D341Med (cell line): ENCODE measurements around the gene LIF.

Source experiments
- DNase-seq: peaks from one replicate; pipeline ENCODE4 v3.0.0; 2012; ENCODE audit warnings: low spot score

LIF gene

DNA sequence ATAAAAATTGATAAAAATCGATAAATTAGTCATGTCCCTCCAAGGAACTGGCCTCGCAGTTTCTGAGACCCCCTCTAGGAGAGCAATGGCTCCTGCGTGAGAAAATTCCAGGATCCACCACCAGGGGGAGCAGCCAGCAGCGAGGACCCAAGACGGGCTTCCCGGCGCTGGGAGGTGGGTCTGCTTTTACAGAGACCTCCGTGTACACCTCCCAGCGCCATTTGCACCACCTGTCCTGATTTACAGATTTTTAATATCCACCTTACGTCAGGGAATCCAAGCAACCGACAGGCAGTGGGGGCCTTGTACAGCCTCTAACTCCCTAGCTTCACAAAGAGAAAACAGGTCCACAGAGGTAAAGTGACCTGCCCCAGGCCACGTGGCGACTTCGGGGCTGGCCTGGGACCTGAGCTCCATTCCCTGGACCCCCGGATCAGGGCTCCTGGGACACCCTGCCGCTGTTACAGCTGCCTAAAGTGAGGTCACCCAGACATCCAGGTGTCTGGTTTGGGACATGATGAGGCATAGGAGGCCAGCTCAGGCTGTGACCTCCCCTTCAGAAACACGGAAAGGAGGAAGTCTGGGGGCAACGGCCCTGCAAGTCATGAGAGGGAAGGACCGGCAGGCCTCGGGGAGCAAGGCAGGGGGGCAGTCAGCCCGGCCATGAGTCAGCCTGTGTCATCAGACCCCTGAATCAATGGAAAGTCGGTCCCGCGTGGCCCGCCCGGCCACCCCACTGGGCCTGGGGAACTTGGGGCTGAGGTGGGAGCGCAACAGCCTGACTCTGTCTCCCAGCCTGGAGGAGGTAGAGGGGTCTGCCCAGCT, 16.6 kb upstream of the LIF start:
- peak; percentile 88 for DNase-seq

DNA sequence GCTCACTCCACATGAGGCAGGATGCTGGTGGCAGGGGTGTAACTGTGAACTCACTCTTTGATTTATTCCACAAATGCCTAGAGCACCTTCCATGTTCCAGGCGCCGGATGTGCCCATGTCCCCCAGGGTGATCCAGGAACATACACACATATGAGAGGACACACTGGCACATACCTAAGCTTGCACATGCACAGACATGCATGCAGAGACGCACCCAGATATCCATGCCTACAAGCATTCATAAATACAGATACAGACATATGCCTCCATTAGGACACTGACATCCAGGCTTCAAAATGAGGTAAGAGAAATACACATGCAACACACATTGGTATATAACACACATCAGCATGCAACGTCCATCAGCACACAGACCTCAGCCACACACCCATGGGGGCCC, 15.6 kb upstream of the LIF start:
- no peak for DNase-seq

DNA sequence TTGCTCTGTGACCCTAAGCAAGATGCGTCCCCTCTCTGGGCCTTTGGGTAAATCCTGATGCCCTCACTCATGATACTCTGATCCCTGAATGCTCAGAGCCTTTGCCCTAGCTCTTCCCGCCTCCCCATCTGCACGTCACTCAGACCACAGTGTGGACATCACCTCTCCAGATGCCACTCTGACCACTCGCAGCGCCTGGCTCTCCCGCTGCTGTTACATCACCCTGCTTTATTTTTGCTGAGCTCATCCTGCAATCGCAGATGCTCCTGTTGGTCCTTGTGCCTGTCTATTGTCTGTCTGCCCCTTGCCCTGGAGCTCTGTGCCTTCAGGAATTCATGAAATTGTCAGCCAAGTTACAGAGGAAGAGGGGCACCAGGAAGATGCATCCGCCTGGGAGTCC, 14.6 kb upstream of the LIF start:
- DNase-seq: no peak

DNA sequence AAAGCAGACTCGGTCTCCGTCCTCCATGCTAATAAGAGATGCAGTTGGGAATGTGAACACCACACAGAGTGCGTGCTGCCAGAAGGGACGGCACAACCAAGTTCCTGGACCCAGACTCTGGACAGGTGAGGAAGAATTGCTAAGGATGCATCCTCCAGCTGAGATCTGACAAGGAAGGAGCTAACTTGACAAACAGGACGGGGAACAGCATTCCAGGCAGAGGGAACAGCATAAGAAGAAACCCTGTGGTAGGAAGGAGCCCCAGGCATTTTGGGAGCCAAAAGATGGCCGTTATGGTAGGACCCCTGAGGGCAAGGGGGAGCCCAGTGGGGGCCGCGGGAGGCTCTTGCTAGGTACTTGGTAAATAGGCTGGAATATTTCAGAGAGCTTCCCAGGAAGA, 14.1 kb upstream of the LIF start:
- DNase-seq: no peak

DNA sequence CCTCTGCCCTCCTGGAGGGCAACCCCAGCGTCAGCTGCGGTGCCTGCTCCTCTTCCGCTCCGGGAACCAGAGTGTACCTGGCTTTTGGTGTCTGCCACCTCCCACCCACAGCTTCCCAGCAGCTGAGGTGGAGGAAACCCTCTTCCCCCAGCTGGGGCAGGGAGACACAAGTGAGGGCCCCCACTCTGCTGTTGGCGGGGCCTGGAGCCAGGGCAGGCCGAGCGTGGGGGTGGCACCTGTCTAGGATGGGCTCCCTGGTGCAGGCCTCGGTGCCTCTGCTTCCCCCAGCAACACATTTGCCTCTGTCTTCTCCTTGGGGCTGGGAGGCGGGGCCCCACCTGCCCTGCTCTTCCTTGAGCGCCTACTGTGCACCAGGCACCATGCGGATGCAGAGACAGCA, 13.7 kb upstream of the LIF start:
- no peak for DNase-seq

DNA sequence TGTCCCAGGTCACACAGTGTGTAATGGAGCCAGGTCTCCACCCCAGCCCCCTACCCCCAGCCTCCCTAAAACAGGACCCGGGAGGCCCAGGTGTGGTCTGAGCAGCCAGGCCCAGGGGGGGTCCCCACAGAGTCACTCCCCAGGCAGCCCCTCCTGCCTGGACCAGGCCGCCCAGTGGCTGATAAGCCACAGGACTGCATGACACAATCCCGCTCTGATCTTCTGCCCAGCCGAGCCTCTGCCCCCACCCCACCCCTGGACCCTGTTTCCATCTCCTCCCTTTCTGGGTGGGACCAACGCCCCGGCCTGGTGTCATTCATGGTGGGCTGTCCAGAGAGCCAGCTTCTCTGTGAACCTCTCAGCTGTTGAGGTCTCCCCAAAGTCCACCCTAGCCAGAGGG, 7.8 kb upstream of the LIF start:
- DNase-seq: no peak

DNA sequence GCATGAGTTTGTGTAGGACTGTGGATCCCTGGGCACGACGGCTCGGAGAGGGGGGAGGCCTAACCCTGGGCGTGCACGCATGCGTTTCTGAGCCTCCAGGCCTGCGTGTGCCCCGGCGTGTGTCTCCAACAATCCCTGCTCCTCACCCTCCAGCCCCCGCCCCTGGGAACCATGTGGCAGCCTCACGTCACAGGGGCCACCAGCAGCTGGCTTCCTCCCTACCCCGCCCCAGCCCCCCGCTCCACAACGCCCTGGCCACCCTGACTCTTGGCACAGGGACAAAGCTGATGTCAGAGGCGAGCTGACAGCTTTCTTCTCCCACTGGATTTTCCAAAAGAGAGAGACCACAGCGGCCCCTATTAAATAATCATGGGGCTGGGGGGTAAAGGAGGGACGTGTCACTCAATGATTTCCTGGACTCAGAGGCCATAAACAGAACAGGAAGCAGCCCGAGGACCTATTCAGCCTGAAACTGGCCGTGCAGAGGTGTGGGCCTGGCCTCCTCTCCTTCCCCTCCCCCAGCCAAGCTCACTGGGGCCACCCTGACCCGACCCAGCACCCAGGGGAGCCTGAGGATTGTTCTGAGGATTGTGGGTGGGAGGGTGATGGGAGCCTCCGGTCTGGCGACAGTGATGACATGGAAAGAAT, 6.8 kb upstream of the LIF start:
- no peak for DNase-seq

DNA sequence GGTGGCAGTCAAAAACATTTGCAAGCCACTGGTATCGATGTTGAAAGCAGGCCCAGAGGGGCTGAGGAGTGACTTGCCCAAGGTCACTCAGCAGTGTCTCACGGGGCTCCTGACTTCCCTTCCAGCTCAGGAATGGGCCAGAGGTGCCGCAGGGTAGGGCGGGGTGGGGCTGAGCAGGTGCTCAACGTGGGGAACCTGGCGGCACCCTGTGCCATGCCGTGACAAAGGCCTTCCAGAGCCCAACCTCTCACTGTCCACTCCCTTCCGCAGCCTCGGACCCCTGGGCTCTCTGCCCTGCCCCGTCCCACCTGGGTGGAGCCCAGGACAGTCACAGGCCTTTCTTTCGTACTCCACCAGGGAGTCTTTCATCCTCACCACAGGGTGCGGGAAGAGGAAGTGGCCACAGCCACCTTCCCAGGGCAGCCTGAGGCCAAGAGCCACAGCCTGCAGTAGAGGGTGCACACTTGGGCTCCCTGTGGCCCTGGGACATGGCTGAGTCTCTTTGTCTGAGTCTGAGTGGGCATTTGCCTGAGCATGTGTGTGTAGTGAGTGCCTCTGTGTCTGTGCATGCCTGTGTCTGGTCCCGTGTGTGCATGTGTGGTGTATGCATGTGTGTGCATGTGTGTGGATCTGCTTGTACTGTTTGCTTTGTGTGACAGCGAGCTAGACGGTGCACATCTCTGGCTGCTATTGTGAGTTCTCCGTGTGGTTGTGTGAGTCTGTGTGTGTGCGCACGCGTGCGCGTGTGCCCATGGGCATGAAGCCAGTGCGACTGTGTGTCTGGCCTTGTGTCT, 6.0 kb upstream of the LIF start:
- DNase-seq: no peak

DNA sequence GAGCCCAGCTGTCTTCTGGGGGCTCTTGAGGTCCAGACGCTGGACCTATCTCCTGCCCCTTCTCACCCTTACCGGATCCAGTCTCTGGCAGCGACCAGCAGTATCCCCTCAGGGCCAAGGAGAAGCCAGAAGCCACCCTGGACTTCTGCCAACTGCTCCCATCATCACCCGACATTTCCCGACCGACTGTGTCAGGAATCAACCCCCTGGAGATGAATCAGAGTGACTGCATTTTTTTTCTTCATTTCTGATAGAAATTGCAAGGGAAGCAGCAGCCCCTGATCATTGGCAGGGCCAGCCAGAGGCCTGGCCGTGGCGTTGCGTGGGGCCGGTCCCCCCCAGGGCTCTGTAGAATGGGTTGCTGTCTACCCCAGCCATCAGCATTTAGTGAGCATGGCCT, 5.2 kb upstream of the LIF start:
- no peak for DNase-seq

DNA sequence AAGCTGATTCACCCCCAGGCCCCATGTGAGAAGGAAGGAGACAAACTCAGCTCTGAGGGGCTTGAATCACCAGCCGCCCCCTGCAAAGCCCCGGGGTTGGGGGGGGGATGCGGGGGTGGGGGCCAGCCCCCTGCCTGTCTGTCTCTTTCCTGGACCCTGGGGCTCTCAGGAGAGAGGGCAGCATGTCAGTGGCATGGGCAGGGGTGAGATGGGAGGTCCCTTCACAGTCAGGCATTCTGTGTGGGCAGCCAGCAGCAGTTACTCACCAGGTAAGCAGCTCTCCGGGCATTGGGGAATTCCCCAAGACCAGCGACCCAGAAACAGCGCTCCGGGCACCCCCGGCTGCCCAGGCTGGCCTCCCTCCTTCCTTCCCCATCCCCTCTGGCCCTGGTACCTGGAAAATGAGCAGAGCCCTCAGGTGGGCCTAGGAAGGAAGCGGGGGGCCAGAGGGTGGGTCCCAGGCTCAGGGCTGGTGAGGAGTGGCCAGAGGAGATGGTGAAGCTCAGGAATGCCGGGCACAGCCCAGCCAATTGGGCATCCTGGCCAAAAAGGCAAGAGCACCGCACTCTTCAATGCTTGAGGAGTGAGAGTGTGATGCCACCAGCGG, 4.2 kb upstream of the LIF start:
- no peak for DNase-seq

DNA sequence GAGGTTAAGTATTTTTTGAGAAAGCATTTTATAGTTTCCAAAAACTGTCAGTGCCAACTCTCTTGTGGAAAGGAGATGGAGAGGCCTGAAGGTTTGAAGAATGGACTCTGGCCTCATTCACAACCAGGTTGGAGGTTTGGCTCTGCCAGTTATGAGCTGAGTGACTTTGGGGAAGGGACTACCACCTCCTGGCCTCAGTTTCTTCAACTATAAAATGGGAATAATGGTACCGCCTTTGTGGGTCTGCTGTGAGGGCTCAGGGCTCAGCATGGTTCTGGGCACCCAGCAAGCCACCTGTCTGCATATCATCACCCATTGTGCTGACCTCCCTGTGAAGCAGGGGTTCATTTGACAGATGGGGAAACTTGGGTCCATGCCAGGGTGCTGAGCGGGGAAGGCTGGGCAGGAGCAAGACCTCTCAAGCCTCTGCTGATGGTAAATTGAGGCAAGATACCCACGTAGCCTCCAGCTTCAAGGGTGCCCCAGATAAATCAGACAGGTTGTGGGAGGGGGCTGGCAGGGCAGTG, 3.5 kb upstream of the LIF start:
- DNase-seq: no peak

DNA sequence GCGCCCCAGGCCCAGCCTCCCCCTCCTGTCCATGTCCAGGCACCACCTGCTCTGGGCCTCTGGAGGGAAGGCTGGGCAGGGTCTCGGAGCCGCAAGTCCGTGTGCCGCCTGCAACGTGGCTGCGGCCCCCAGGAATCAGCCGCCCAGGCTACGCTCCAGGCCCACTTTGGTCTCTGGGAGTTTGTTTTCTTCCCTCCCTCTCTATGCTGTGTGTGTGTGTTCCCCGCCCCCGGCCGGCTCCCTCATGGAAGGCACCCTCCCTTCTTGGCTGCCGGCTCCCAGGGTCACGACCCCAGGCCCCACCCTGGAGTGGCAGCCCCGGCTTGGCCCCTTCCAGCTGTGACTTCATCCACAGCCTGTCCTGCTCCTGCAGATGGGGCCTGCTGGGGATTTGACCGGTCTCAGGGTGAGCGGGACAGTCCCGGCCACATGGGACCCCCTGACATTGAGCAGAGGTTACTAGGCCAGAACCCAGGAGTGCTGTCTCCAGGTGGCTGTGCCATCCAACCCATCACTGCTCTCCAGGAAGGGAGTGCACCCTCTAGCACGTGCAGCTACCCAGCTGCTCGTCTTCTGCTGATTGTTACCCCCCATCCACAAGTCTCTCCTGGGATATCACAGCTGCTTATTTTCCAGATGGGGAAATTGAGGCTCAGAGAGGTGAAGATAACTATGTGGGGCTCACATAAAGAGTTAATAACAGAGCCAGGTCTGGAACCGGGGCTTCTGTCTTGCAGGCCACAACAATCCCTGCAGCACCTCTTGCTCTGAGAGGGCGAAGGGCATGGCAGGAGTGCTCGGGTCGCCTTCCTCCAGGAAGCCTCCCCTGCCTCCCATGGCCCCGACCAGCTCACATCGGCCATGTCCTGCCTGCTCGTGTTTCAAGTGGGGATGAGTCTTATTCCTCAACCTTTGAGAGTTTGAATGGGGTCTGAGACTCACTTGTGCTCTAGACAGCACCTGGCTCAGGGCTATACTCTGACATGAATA, 2.8 kb upstream of the LIF start:
- DNase-seq: no peak

DNA sequence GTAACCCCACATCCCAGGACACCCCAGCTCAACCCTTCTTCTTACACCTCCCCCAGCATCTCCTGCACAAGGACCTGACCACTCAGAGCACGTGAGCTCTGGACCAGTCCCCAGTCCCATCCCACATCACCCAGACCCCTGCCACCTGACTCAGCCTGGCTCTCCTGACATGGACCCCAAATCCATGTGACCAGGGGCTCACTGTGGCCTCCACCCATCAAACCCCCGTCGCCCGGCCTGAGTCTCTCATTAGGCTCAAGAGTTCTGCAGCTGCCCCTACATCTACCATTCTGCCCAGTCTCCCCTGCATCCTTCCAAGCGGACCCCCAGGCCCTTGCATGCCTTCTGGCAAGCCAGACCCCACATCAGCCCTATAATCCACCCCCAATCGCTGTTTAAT, 1.9 kb upstream of the LIF start:
- DNase-seq: no peak

DNA sequence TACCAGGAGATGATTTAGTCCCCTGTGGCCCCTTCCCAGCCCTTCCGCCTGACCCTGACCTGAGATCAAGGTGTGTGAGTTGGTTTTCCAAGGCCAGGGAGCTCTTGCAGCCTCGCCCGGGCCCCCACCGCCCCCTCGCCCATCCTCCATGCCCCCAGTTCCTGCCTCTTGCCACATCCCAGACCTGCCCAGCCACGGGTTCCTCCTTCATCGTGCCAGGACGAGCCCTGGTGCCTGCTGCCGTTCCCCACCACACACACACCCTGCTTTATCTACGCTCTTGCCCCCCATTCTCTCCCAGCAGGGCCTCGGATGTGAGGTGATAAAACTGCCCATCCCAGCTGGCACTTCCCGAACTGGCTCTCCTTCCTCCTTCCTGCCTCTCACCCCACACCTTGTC, 1.4 kb upstream of the LIF start:
- DNase-seq: no peak

DNA sequence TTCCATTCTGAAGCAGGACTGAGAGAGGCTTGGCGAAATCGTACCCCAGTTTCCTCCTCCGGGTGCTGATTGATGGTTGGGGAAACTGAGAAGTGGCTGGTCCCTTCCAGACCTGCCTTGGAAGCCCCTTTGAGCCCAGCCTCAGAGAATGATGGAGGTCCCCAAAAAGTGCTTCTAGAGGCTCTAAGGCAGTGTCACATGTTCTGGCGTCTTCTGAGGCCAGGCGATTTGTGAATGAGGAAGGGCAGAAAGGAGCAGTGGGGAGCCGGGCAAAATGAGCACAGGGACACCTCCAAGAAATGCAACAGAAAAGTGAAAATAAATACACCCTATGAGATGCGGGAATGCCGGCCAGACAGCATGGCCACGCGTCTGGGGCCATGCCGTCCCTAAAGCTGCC, 1.0 kb upstream of the LIF start:
- DNase-seq: no peak

DNA sequence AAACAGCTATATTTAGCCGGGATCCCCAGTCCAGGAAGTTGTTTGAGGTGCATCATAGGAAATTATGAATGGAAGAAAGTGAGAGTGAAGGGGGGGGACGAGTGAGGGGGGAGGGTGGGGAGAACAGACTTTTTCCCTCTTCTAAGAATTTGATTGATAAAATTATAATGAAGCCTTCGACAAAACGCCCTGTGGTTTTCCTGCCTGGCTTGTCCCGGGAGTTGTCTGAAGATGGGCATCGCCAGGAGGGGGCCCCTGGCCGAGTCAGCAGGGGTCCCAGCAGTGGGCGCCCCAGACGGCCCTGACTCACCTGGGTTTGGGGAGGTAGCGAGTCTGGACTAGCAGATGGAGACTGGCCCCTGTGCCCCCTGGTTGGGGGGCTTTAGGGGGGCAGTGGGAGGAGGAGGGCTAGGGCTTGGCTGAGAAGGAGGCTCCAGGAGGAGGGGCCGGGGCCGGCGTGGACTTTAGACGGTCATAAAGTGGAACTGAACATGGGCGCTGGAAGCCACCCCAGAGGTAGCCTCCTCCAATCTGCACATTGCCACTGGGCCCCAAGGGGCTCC, 336 bp upstream of the LIF start:
- no peak for DNase-seq

DNA sequence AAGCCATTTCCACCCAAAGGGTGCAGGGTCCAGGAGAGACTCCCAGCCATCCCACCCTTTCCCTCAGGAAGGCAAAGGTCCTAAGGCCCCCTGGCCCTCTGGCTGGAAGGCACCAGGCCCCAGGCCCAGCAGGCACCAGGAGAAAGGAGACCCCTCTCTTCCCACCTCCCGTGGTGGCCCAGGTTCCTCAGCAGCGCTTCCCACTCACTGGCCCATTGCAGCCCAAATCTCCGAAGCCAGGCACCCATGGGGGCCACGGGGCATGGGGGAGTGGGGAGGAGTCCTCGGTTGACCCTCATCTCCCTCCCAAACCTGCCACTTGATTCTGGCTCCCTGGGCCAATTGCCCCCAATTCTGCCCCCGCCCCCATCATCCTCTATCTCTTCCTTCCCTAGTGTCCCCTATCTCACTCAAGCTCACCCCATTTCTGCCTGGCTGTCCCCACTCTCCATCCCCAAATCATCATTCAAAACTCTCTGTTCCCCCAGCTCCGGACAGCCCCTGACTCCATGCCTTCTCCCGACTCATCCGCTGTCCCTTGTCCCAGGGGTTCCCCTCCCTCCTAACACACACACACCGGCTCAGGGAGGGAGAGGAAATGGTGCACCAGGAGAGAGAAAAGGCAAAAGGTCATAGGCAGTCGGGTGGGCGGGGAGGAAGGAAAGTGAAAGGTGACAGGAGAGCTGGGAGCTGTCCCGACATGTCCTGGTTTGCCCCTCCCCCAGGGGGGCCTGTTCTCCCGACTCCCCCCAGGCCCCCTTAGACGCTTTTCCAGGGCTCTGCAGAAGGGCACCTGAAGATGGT, 1.2 kb downstream of the LIF start:
- no peak for DNase-seq

DNA sequence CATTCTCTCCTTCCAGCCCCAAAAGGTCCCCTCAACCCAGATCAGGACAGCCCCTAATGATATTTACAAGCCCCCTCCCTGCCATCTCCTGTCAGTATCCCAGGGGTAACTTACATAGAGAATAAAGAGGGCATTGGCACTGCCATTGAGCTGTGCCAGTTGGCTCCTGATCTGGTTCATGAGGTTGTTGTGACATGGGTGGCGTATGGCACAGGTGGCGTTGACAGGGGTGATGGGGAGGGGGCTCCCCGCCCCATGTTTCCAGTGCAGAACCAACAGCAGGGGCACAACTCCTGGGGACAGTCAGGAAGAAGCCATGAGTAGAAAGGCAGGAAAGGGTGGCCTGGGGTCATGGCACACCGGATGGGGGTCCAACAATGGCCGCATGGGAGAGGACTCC, 1.9 kb downstream of the LIF start:
- DNase-seq: no peak

DNA sequence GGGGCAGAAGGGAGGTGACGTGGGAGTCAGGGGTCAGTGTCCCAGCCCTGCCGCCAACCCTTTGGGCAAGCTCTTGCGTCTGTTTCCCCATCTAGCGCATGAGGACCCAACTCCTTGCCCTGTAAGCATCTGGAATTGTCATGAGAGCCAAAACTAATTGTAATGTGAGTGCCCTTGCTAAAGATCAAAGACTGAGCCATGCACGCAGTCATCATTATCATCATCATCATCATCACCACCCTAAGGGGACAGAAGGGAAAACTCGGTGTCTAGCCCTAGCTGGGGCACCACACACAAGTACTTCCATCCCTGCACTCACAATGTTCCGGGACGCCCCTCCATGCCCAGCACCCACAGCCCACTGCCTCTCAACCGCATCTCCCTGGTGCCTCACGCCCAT, 2.5 kb downstream of the LIF start:
- DNase-seq: no peak

DNA sequence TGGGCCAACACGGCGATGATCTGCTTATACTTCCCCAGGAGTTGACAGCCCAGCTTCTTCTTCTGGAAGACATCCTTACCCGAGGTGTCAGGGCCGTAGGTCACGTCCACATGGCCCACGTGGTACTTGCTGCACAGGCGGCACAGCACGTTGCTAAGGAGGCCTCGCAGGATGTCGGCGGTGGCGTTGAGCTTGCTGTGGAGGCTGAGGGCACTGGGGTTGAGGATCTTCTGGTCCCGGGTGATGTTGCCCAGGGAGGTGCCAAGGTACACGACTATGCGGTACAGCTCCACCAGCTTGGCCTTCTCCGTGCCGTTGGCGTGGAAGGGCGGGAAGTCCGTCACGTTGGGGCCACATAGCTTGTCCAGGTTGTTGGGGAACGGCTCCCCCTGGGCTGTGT, 2.9 kb downstream of the LIF start:
- no peak for DNase-seq
